ENCODE measurements around the gene RAMP2. TPM values are rescaled to one million over a fixed set of nuclear protein-coding genes. Genes with fewer than 3 reads are reported as not detected.
A peak's percentile ranks its signal among the peaks of the same experiment; 100 is the strongest.
"Not testable (repeated sequence)": the region's sequence is repeated elsewhere in the genome, so short reads cannot be mapped to it uniquely, and the experiment has no call there.

The RAMP2 gene
- total and polyA plus RNA-seq, 2 of the 13 experiments (the other 11 are each of a cell fraction or from before 2014, with no cell fraction given): 1.4 to 5.2 TPM

DNA sequence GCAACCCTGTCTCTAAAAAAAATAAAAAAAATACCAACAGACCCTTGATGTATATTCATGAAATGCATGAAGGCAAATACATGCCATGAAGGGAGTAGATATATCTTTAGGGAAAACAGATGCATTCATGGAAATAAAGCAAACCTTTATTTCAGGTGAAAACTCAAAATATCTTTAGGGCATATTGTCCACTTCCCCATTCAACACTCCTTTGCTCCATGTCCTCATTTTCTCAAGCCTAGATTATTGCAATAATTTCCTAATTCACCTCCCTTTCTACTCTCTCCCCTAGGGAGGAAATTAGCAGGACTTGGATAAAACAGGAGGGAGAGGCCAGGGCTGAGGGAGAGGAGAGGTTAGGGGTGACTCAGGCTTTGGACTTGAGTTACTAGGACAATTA is 6.5 kb downstream of the RAMP2 start:
- no peak overlapping the region for H2AFZ ChIP-seq (ENCODE audit: low read length)
- in situ Hi-C loops (cut with HindIII; ENCODE audit: extremely low pct_ligation_motif_present, low pct_unique_long_range_greater_than_20kb) (no loop called here), intact Hi-C loops (cut with micrococcal nuclease; ENCODE audit: unreplicated experiment) (no loop called here)
- H3K9ac ChIP-seq (ENCODE audit: insufficient read depth, low read depth, low read length): no peak overlapping the region
- H4K20me1 ChIP-seq (ENCODE audit: insufficient read depth, low read length): no peaks in the 10 kb centered on the region
- no peak overlapping the region for H3K4me2 ChIP-seq (ENCODE audit: low read depth, low read length)
- no peaks in the 10 kb centered on the region for H3K27me3 ChIP-seq (ENCODE audit: control insufficient read depth in 1 of 2, insufficient read depth in 2 of 2, low read length in 2 of 2)
- H3K9me3 ChIP-seq (ENCODE audit: low read length): no peaks in the 10 kb centered on the region
- 0 out of 2 replicates have a peak, but pooled peaks have one; percentile 9 for TF ChIP-seq ZNF770 (CRISPR knock-in tag; IDR thresholded peaks at IDR 0.05)
- TF ChIP-seq DPF2 (CRISPR knock-in tag; IDR thresholded peaks at IDR 0.05; ENCODE audit: borderline replicate concordance, low read depth): no peak
- ChIA-PET POLR2A (interaction anchor here (1.8 to 1.9 kb wide), 2 partner anchors 13 to 30 kb away, joined by 6 to 21 read pairs; partner anchors contain the start of genes COA3 and WNK4), CTCF (ENCODE audit: low intra/inter-chr PET ratio, low total read pairs) (no interaction called here)
- peak; percentile 26 for FAIRE-seq
- DNase-seq (ENCODE audit: low spot score): no peak
- H3K4me1 ChIP-seq (ENCODE audit: insufficient read depth, low read length): peaks cover 48% of the 10 kb centered on the region
- no peaks in the 10 kb centered on the region for H3K36me3 ChIP-seq (replicated peaks in 1 of 2; ENCODE audit: control insufficient read depth in 1 of 2, insufficient read depth in 2 of 2, low read length in 2 of 2)
- no TSS peak for BruUV-seq (replicated peaks)
- H3K27ac ChIP-seq (ENCODE audit: extremely low read length, insufficient read depth, low read length): no peak overlapping the region
- no peak overlapping the region for H3K4me3 ChIP-seq (replicated peaks in 1 of 3; ENCODE audit: insufficient read depth in 1 of 3, low read depth in 2 of 3, low read length in 3 of 3)
- no peaks in the 10 kb centered on the region for H3K79me2 ChIP-seq (ENCODE audit: insufficient read depth, low read length)
- ATAC-seq: no peak

DNA sequence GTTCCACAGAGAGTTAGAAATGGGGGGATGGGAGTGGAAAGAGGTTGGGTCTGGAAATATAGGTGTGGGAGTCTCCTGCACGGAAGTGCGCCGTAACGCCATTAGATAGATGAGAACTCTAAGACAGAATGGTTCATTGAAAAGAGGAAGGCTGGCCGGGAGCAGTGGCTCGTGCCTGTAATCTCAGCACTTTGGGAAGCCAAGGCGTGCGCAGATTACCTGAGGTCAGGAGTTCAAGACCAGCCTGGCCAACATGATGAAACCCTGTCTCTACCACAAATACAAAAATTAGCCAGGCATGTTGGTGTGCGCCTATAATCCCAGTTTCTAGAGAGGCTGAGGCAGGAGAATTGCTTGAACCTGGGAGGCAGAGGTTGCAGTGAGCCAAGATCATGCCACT is 7.0 kb downstream of the RAMP2 start:
- H3K4me3 ChIP-seq (replicated peaks in 1 of 3; ENCODE audit: insufficient read depth in 1 of 3, low read depth in 2 of 3, low read length in 3 of 3); H3K27me3 ChIP-seq (ENCODE audit: control insufficient read depth in 1 of 2, insufficient read depth in 2 of 2, low read length in 2 of 2); DNase-seq (ENCODE audit: low spot score); H3K9me3 ChIP-seq (ENCODE audit: low read length); H2AFZ ChIP-seq (ENCODE audit: low read length); ATAC-seq; CTCF ChIA-PET (ENCODE audit: low intra/inter-chr PET ratio, low total read pairs); H3K36me3 ChIP-seq (replicated peaks in 1 of 2; ENCODE audit: control insufficient read depth in 1 of 2, insufficient read depth in 2 of 2, low read length in 2 of 2); H3K9ac ChIP-seq (ENCODE audit: insufficient read depth, low read depth, low read length); BruUV-seq (replicated peaks); POLR2A ChIA-PET; H3K4me2 ChIP-seq (ENCODE audit: low read depth, low read length); H3K79me2 ChIP-seq (ENCODE audit: insufficient read depth, low read length); H3K27ac ChIP-seq (ENCODE audit: extremely low read length, insufficient read depth, low read length); H4K20me1 ChIP-seq (ENCODE audit: insufficient read depth, low read length); in situ Hi-C loops (cut with HindIII; ENCODE audit: extremely low pct_ligation_motif_present, low pct_unique_long_range_greater_than_20kb); intact Hi-C loops (cut with micrococcal nuclease; ENCODE audit: unreplicated experiment); FAIRE-seq: not testable (repeated sequence)
- WGBS (ENCODE audit: low lambda C conversion rate): 84% methylated on average over 9 of the region's 9 CpGs
- H3K4me1 ChIP-seq (ENCODE audit: insufficient read depth, low read length): peaks cover 46% of the 10 kb centered on the region

DNA sequence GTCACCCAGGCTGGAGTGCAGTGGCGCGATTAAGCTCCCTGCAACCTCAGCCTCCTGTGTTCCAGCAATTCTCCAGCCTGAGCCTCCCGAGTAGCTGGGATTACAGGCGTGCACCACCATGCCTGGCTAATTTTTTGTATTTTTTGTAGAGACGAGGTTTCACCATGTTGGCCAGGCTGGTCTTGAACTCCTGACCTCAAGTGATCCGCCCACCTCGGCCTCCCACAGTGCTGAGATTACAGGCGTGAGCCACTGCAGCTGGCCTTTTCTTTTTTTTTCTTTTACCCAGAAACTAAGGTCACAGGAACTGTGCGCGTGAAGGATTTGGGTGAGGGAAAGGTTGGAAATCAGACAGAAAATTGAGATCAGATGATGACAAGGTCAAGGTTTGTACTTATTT is 8.9 kb downstream of the RAMP2 start:
- intact Hi-C loops (cut with micrococcal nuclease; ENCODE audit: unreplicated experiment); H3K4me3 ChIP-seq (replicated peaks in 1 of 3; ENCODE audit: insufficient read depth in 1 of 3, low read depth in 2 of 3, low read length in 3 of 3); H2AFZ ChIP-seq (ENCODE audit: low read length); H3K36me3 ChIP-seq (replicated peaks in 1 of 2; ENCODE audit: control insufficient read depth in 1 of 2, insufficient read depth in 2 of 2, low read length in 2 of 2); H3K4me2 ChIP-seq (ENCODE audit: low read depth, low read length); H3K9me3 ChIP-seq (ENCODE audit: low read length); H3K9ac ChIP-seq (ENCODE audit: insufficient read depth, low read depth, low read length); CTCF ChIA-PET (ENCODE audit: low intra/inter-chr PET ratio, low total read pairs); BruUV-seq (replicated peaks); H3K27ac ChIP-seq (ENCODE audit: extremely low read length, insufficient read depth, low read length); H4K20me1 ChIP-seq (ENCODE audit: insufficient read depth, low read length); DNase-seq (ENCODE audit: low spot score); H3K27me3 ChIP-seq (ENCODE audit: control insufficient read depth in 1 of 2, insufficient read depth in 2 of 2, low read length in 2 of 2); ATAC-seq; FAIRE-seq; in situ Hi-C loops (cut with HindIII; ENCODE audit: extremely low pct_ligation_motif_present, low pct_unique_long_range_greater_than_20kb): not testable (repeated sequence)
- WGBS (ENCODE audit: low lambda C conversion rate): 77% methylated on average over 10 of the region's 10 CpGs
- Histone ChIP-seq H3K4me1 (ENCODE audit: insufficient read depth, low read length) (peaks cover 49% of the 10 kb centered on the region), H3K79me2 (ENCODE audit: insufficient read depth, low read length) (peaks cover 20% of the 10 kb centered on the region)
- POLR2A ChIA-PET: interaction anchor here (1.1 to 1.3 kb wide), 2 partner anchors 9 to 10 kb away, joined by 3 to 6 read pairs; no protein-coding TSS in a partner anchor
